Right atrium auricular region (tissue), 2 donors: ENCODE results near the gene TMTC1. TPM values are rescaled to one million over a fixed set of nuclear protein-coding genes. Genes with fewer than 3 reads are reported as not detected.

ENCODE experiments used
- DNase-seq: peaks from one replicate; pipeline ENCODE4 v3.0.0-alpha.2; 2019; ENCODE audit warnings: low spot score
- H3K27ac ChIP-seq, 2 donors: fragments of 200-600 bp; sonication (generic); 1 replicate in 1 of 2; 2 replicates in 1 of 2; pipeline ENCODE4 v1.5.1; 2016 to 2019
- H3K27me3 ChIP-seq, 2 donors: fragments of 200-600 bp; sonication (generic); one replicate each; pipeline versions ENCODE4 v1.5.1 to v1.6.0; 2017 to 2019
- H3K36me3 ChIP-seq: fragments of 200-600 bp; sonication (generic); one replicate; pipeline ENCODE4 v1.5.1; 2016
- H3K4me1 ChIP-seq, 2 donors: fragments of 200-600 bp; sonication (generic); one replicate each; pipeline versions ENCODE4 v1.5.1 to v1.6.0; 2017 to 2019
- H3K4me3 ChIP-seq, 2 donors: fragments of 200-600 bp; sonication (generic); 1 replicate in 1 of 2; 2 replicates in 1 of 2; pipeline ENCODE4 v1.5.1; 2017 to 2019; ENCODE audit warnings: mild to moderate bottlenecking in 1 of 2, moderate library complexity in 1 of 2
- H3K9me3 ChIP-seq, 2 donors: fragments of 200-600 bp; sonication (generic); one replicate each; pipeline ENCODE4 v1.5.1; 2019
- total RNA-seq, 2 donors: library from RNA; depleted of rRNA; stranded (reverse); fragments of >200 nt; gene quantifications; one replicate each; pipeline ENCODE4 v1.1.0, GENCODE V29; 2016
- TF ChIP-seq, protein P1 (sequence below), 2 donors: fragments of 200-600 bp; sonication (generic); IDR thresholded peaks; one replicate each; pipeline ENCODE4 v1.5.1; 2019; ENCODE audit warnings: antibody characterized with exemption in 2 of 2

TMTC1 gene
- total RNA-seq, 2 donors from 2014 or later, result 60.1 to 60.3 TPM

- TF ChIP-seq, protein P1, sequence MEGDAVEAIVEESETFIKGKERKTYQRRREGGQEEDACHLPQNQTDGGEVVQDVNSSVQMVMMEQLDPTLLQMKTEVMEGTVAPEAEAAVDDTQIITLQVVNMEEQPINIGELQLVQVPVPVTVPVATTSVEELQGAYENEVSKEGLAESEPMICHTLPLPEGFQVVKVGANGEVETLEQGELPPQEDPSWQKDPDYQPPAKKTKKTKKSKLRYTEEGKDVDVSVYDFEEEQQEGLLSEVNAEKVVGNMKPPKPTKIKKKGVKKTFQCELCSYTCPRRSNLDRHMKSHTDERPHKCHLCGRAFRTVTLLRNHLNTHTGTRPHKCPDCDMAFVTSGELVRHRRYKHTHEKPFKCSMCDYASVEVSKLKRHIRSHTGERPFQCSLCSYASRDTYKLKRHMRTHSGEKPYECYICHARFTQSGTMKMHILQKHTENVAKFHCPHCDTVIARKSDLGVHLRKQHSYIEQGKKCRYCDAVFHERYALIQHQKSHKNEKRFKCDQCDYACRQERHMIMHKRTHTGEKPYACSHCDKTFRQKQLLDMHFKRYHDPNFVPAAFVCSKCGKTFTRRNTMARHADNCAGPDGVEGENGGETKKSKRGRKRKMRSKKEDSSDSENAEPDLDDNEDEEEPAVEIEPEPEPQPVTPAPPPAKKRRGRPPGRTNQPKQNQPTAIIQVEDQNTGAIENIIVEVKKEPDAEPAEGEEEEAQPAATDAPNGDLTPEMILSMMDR (IDR thresholded peaks at IDR 0.05), result no peak
- Histone ChIP-seq H3K27me3 (no peaks in the 10 kb centered on the region), H3K9me3 (no peaks in the 10 kb centered on the region), H3K4me3 (no peak overlapping the region), H3K36me3 (peaks cover 39% of the 10 kb centered on the region), H3K4me1 (peaks cover 0 to 29% of the 10 kb centered on the region in 2 donors), H3K27ac (no peak overlapping the region)
- no peak for DNase-seq
These were observed 32.9 kb downstream of the TMTC1 start for GRCh38 chr12:29750928-29751220.

DNA sequence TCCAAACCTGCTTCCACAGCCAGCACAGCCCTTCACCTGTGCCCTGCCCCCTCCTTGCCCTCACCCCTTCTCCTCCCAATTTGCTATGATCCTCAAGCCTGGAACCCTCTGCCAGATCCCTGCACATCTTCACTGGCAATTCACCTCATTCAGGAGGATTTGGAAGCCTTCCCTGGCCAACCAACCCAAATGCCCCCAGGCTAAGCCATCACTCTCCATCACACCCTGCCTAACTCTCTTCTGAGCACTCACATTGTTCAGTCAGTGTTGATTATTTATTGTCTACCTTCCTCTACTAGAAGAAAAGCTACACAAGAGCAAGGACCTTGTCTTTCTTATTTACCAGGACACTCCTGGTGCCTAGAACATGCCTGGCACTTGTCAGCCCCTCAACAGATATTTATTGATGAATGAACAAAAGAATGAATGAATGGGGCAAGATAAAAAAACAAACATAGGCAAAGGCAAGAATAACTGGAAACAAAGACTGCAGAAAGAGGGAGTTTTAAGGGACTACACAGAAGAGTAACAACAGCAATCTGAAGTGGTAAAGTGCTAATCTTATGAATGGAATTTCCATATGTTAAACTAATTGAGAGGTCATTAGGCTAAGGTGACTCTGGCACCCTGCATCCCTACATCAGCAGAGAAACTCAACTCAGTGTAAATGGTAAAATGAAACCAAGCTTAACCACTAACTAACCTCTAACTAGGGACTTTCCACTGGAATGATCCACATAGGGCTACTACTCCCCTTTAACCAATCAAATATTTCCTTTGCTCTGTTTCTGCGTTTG is 33.4 kb downstream of the TMTC1 start:
- H3K36me3 ChIP-seq, result peaks cover 35% of the 10 kb centered on the region
- no peak overlapping the region for H3K27ac ChIP-seq
- peaks cover 0 to 29% of the 10 kb centered on the region in 2 donors for H3K4me1 ChIP-seq
- TF ChIP-seq, protein P1 (IDR thresholded peaks at IDR 0.05), result no peak
- H3K9me3 ChIP-seq, result no peaks in the 10 kb centered on the region
- H3K4me3 ChIP-seq, result no peak overlapping the region
- DNase-seq, result no peak
- no peaks in the 10 kb centered on the region for H3K27me3 ChIP-seq

DNA sequence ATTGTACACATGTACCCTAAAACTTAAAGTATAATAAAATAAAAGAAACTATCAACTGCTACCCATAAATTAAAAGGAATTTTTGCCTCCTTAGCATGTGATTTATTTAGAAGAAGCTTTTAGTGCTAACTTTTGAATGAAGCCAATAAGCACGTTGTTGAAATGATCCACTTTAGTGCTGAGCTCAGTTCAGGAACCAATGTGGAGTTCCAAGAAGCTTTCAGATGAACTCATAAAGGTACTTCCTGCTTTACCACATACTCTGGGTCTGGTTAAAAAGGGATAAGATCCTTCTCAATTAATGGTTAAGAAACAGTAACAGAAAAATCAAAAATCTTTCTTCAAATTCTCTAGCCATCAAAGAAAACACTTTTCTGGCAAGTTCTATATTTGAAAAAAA is 39.4 kb downstream of the TMTC1 start:
- peak overlapping the region; percentile 63 to 78 for H3K27ac ChIP-seq
- TF ChIP-seq, protein P1 (IDR thresholded peaks at IDR 0.05), result no peak

DNA sequence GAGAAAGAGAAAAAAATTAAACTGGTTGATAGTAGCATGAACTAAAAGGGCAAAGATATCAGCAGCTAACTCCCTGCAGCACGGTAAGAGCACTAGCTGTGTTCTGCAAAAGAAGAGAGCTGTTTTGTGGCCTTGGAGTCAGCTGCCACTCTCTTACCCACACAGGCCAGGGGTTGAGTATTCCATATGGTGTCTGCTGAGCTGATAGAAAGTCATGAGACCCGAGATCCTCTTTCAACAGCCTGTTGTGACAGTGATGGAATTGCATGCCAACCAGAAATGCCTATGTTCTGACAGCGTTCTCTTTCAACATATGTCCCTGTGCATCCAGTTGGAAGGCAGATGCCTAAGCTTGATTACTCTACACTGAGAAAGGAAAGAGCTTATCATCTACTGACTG is 39.9 kb downstream of the TMTC1 start:
- TF ChIP-seq, protein P1 (IDR thresholded peaks at IDR 0.05), result no peak
- H3K27me3 ChIP-seq, result no peaks in the 10 kb centered on the region
- H3K9me3 ChIP-seq, result no peaks in the 10 kb centered on the region
- H3K4me1 ChIP-seq, result peaks cover 0 to 50% of the 10 kb centered on the region in 2 donors
- H3K27ac ChIP-seq, result peak overlapping the region; percentile 63 to 78
- DNase-seq, result no peak
- no peak overlapping the region for H3K4me3 ChIP-seq
- peaks cover 4% of the 10 kb centered on the region for H3K36me3 ChIP-seq

More for the DNA sequence above, 39.4 kb downstream of the TMTC1 start:
- H3K27me3 ChIP-seq, result no peaks in the 10 kb centered on the region
- H3K36me3 ChIP-seq, result peaks cover 4% of the 10 kb centered on the region
- DNase-seq, result no peak
- no peak overlapping the region for H3K4me3 ChIP-seq
- H3K9me3 ChIP-seq, result no peaks in the 10 kb centered on the region
- peaks cover 0 to 45% of the 10 kb centered on the region in 2 donors for H3K4me1 ChIP-seq

- H3K4me1 ChIP-seq, result peaks cover 0 to 58% of the 10 kb centered on the region in 2 donors
These were observed 40.7 kb downstream of the TMTC1 start for GRCh38 chr12:29743077-29743476.

More at GRCh38 chr12:29743077-29743476, 40.7 kb downstream of the TMTC1 start:
- no peaks in the 10 kb centered on the region for H3K9me3 ChIP-seq
- peaks cover 4% of the 10 kb centered on the region for H3K36me3 ChIP-seq
- no peaks in the 10 kb centered on the region for H3K27me3 ChIP-seq
- H3K4me3 ChIP-seq, result no peak overlapping the region
- peak overlapping the region; percentile 63 to 78 for H3K27ac ChIP-seq
- no peak for DNase-seq
- TF ChIP-seq, protein P1 (IDR thresholded peaks at IDR 0.05), result no peak
